ENCODE measurements around the gene SHISA3.

GRCh38 chr4:42352049-42352448, 45.2 kb upstream of the SHISA3 start:
- TF ChIP-seq POLR2AphosphoS5 (IDR thresholded peaks at IDR 0.05), result no peak
- no peak for TF ChIP-seq POLR2A (IDR thresholded peaks at IDR 0.05)
- TF ChIP-seq, protein P1, sequence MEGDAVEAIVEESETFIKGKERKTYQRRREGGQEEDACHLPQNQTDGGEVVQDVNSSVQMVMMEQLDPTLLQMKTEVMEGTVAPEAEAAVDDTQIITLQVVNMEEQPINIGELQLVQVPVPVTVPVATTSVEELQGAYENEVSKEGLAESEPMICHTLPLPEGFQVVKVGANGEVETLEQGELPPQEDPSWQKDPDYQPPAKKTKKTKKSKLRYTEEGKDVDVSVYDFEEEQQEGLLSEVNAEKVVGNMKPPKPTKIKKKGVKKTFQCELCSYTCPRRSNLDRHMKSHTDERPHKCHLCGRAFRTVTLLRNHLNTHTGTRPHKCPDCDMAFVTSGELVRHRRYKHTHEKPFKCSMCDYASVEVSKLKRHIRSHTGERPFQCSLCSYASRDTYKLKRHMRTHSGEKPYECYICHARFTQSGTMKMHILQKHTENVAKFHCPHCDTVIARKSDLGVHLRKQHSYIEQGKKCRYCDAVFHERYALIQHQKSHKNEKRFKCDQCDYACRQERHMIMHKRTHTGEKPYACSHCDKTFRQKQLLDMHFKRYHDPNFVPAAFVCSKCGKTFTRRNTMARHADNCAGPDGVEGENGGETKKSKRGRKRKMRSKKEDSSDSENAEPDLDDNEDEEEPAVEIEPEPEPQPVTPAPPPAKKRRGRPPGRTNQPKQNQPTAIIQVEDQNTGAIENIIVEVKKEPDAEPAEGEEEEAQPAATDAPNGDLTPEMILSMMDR (IDR thresholded peaks at IDR 0.05), result no peak
- no peak for TF ChIP-seq EP300 (IDR thresholded peaks at IDR 0.05)

All from upper lobe of left lung (tissue), 4 donors.